Measurements from ENCODE around the gene APLF.

DNA sequence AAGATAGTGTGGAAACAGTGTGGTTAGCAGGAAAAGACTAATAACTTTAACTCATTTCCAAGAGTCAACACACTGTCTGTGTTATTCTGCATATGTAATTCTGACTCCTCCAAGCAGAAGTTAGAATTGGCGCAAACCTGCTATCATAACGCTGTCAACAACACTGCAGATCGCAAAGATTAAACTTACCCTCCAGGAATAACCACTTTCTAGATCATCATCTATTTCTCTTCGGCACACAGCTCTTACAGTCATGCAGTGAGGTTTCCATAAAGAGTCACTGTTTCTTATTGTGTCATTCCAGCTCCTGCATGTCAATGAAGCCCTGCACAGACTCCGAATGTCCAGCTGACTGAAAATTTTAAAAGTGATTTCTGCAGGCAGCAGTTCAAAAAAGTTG is 2.7 kb upstream of the APLF start:
- TF ChIP-seq, protein P1, sequence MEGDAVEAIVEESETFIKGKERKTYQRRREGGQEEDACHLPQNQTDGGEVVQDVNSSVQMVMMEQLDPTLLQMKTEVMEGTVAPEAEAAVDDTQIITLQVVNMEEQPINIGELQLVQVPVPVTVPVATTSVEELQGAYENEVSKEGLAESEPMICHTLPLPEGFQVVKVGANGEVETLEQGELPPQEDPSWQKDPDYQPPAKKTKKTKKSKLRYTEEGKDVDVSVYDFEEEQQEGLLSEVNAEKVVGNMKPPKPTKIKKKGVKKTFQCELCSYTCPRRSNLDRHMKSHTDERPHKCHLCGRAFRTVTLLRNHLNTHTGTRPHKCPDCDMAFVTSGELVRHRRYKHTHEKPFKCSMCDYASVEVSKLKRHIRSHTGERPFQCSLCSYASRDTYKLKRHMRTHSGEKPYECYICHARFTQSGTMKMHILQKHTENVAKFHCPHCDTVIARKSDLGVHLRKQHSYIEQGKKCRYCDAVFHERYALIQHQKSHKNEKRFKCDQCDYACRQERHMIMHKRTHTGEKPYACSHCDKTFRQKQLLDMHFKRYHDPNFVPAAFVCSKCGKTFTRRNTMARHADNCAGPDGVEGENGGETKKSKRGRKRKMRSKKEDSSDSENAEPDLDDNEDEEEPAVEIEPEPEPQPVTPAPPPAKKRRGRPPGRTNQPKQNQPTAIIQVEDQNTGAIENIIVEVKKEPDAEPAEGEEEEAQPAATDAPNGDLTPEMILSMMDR (IDR thresholded peaks at IDR 0.05; ENCODE audit: insufficient read depth, low read depth, low read length): no peak
- TF ChIP-seq EZH2 (IDR thresholded peaks at IDR 0.05; ENCODE audit: insufficient read depth, low read length): no peak
